Right lobe of liver (tissue), 4 donors: ENCODE measurements around the gene NRF1.

Experiments
- CTCF ChIP-seq, 4 donors: fragments of 200-600 bp in 3 of 4; fragments of 450-650 bp in 1 of 4; IDR thresholded peaks; one replicate each; pipeline versions ENCODE4 v1.5.1 to v1.8.0; 2016 to 2022; ENCODE audit warnings: antibody characterized with exemption in 4 of 4, mild to moderate bottlenecking in 2 of 4
- POLR2A ChIP-seq: fragments of 450-650 bp; IDR thresholded peaks from one replicate; pipeline ENCODE4 v1.6.1; 2017; ENCODE audit warnings: antibody characterized with exemption, mild to moderate bottlenecking
- donor health status: DM: no; HTN: no; CAD: no.
- donor health status: DM: no; HTN: no; CAD: no.
- donor health status: DM: no; HTN: yes; CAD: no.

- TF ChIP-seq CTCF (IDR thresholded peaks at IDR 0.05) (no peak), POLR2A (no peak)
Measured at GRCh38 chr7:129748356-129749109, 137.0 kb downstream of the NRF1 start.
